Activated CD8-positive, alpha-beta T cell treated with anti-CD3 and anti-CD28 coated beads for 36 hours (primary cell): ENCODE measurements around the gene KIF26A. TPM values are rescaled to one million over a fixed set of nuclear protein-coding genes. Genes with fewer than 3 reads are reported as not detected.
"Not testable (repeated sequence)": the region's sequence is repeated elsewhere in the genome, so short reads cannot be mapped to it uniquely, and the experiment has no call there.

Experiments used
- ATAC-seq: fragments of 200-7000 bp; cut with Tn5 transposase; one replicate; pipeline ENCODE4 v1.10.0; 2021; ENCODE audit warnings: mild to moderate bottlenecking, moderate library complexity
- CTCF ChIA-PET: fragments of 350-600 bp; sonication (Branson Sonifier 250); formaldehyde crosslinking; loops from one replicate; lab custom pipeline; 2021; ENCODE audit warnings: antibody characterized with exemption; lab: Charles Lee
- POLR2A ChIA-PET: fragments of 350-600 bp; sonication (Branson Sonifier 250); formaldehyde crosslinking; loops from one replicate; lab custom pipeline; 2021; ENCODE audit warnings: antibody characterized with exemption; lab: Charles Lee
- DNase-seq: peaks from one replicate; pipeline ENCODE4 v3.0.0-alpha.2; 2020
- H3K27ac Mint-ChIP-seq: one replicate; pipeline ENCODE4 v1.8.0; 2021; ENCODE audit warnings: mild to moderate bottlenecking, mixed read lengths
- H3K27me3 Mint-ChIP-seq: one replicate; pipeline ENCODE4 v1.8.0; 2021; ENCODE audit warnings: mixed read lengths
- H3K36me3 Mint-ChIP-seq: one replicate; pipeline ENCODE4 v1.8.0; 2021; ENCODE audit warnings: low read depth, mixed read lengths
- H3K4me1 Mint-ChIP-seq: one replicate; pipeline ENCODE4 v1.8.0; 2021; ENCODE audit warnings: low read depth, mixed read lengths
- H3K4me3 Mint-ChIP-seq: one replicate; pipeline ENCODE4 v1.8.0; 2021; ENCODE audit warnings: mild to moderate bottlenecking, moderate library complexity, mixed read lengths
- H3K9me3 Mint-ChIP-seq: one replicate; pipeline ENCODE4 v1.8.0; 2021; ENCODE audit warnings: mixed read lengths
- intact Hi-C: fragments of 100-400 bp; cut with micrococcal nuclease; formaldehyde crosslinking; loops from one replicate; pipeline ENCODE4 v1.10.0; 2022
- total RNA-seq, 2 experiments: library from RNA; stranded (reverse); gene quantifications; one replicate each; pipeline ENCODE4 v1.2.3, GENCODE V29; 2021
- TF ChIP-seq, protein P1 (sequence below): fragments of 200-600 bp; IDR thresholded peaks from one replicate; pipeline ENCODE4 v1.8.0; 2022; ENCODE audit warnings: antibody characterized with exemption, mild to moderate bottlenecking

KIF26A gene
- total RNA-seq, 2 experiments from 2014 or later, result 0.59 to 0.65 TPM

DNA sequence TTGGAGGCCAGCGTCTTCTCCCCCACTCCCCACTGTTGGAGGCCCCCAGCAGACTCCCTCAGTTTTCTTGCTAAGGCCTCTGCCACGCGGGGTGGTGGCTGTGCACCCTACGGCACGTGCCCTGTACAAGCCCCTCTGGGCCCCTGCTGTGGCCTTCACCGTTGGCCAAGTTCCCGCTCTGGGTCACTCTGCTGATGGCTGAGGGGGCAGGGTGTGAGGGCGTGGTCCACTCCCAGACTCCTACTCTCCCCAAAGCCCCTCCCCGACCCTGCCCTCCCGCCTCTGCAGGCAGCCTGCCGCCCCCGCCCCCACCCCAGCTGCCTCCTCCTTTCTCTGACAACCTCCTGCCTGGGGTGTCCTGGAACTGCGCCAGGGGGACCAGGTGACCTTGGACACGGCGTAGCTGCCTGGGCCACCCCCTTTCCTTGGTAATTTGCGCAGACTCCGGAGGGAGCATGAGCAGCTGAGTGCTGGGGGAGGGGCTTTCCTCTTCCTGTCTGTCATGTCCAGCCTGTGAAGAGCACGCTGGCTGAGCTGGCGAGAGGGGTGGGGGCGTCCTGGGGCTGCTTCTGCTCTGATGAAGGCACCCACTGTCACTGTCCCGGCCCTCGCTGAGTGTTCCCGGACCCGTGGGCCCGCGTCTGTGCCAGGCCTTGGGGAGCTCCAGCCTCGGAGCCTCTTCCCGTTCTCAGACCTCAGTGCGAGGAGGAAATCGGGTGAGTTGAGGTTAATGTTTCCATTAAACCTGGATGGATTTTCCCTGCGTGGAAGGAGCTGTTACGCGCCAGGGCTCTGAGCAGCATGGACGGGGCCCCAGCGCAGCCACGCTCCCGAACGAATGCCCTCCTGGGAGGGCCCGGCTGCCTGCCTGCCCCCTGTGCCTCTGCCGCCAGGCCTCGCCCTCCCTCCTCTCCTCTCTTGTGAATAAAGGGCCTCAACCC lies 85.0 kb downstream of the KIF26A start:
- Mint-ChIP-seq H3K27ac (no peak overlapping the region), H3K36me3 (no peaks in the 10 kb centered on the region), H3K9me3 (no peaks in the 10 kb centered on the region), H3K4me3 (no peak overlapping the region), H3K4me1 (peaks cover 14% of the 10 kb centered on the region), H3K27me3 (peaks cover 13% of the 10 kb centered on the region)
- ATAC-seq, result no peak
- intact Hi-C loops, result no loop called here
- TF ChIP-seq, protein P1, sequence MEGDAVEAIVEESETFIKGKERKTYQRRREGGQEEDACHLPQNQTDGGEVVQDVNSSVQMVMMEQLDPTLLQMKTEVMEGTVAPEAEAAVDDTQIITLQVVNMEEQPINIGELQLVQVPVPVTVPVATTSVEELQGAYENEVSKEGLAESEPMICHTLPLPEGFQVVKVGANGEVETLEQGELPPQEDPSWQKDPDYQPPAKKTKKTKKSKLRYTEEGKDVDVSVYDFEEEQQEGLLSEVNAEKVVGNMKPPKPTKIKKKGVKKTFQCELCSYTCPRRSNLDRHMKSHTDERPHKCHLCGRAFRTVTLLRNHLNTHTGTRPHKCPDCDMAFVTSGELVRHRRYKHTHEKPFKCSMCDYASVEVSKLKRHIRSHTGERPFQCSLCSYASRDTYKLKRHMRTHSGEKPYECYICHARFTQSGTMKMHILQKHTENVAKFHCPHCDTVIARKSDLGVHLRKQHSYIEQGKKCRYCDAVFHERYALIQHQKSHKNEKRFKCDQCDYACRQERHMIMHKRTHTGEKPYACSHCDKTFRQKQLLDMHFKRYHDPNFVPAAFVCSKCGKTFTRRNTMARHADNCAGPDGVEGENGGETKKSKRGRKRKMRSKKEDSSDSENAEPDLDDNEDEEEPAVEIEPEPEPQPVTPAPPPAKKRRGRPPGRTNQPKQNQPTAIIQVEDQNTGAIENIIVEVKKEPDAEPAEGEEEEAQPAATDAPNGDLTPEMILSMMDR, result no peak
- CTCF ChIA-PET, result interaction anchor here (0.9 kb wide), 1 partner anchor 86 kb away, joined by 4 read pairs; no protein-coding TSS in a partner anchor
- POLR2A ChIA-PET, result interaction anchor here (0.6 kb wide), 1 partner anchor 282 kb away, joined by 3 read pairs; no protein-coding TSS in a partner anchor
- peak; percentile 32 for DNase-seq

DNA sequence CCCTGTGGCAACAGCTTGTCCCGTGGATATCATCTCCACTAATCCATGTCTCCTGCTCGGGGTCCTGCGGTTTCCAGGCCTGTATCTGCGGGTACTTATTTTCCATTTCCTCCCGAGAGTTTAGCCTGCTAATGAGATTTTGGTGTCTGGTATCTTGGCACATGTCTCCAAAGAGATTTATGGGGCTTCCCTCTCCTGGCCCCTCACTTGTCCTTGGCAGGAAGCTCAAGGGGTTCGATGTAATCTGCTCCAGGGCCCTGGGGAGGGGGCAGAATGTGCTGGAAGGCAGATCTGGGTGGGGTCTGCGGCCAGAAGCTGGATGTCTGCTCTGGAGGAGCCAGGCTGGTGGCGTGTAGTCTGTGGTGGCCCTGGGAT lies 85.7 kb downstream of the KIF26A start:
- TF ChIP-seq, protein P1, result no peak
- Mint-ChIP-seq H3K4me3 (no peak overlapping the region), H3K27ac (no peak overlapping the region), H3K27me3 (peaks cover 13% of the 10 kb centered on the region), H3K4me1 (peaks cover 14% of the 10 kb centered on the region), H3K36me3 (no peaks in the 10 kb centered on the region), H3K9me3 (no peaks in the 10 kb centered on the region)
- DNase-seq (no peak), ATAC-seq (no peak)
- CTCF ChIA-PET, result interaction anchor here (0.9 kb wide), 1 partner anchor 86 kb away, joined by 4 read pairs; no protein-coding TSS in a partner anchor
- intact Hi-C loops, result no loop called here
- POLR2A ChIA-PET, result no interaction called here

DNA sequence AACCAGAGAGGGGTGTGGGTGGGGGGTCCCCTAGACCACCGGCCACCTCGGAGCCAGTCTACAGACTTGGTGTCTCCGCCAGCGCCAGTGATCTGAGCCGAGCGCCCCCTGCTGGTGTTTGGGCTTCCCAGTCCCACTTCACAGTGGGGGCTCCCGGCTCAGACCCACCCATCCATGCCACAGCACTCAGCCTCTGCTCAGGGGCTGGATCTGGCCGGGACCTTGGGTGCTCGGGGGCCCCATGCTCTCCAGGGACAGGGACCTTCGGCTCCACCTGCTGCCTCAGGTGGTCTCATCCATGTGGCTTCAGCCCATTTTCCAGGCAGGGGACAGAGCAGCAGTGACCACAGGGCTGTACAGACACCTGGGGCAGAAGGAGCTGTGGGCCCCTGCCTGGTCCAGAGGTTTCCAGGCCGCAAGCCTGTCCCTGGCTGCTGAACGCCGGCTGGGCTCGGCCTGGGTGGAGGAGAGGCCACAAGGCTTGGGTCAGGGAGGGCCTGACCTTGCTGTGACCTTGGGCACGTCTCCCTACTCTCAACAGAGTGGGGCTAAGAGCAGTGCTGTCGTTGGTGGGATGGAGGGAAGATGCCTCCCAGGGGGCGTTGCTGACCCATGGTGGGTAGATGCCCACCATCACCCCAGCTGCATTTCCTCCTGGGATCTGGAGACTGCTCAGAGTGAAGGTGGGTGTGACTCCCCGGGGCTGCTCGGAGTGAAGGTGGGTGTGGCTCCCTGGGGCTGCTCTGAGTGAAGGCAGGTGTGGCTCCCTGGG lies 86.3 kb downstream of the KIF26A start:
- no peak overlapping the region for H3K4me3 Mint-ChIP-seq
- intact Hi-C loops, result no loop called here
- DNase-seq (peak; percentile 59), ATAC-seq (no peak)
- H3K36me3 Mint-ChIP-seq, result no peaks in the 10 kb centered on the region
- peaks cover 14% of the 10 kb centered on the region for H3K4me1 Mint-ChIP-seq
- ChIA-PET CTCF (interaction anchor here (0.9 kb wide), 1 partner anchor 87 kb away, joined by 4 read pairs; no protein-coding TSS in a partner anchor), POLR2A (no interaction called here)
- no peak overlapping the region for H3K27ac Mint-ChIP-seq
- H3K27me3 Mint-ChIP-seq, result peaks cover 13% of the 10 kb centered on the region
- no peaks in the 10 kb centered on the region for H3K9me3 Mint-ChIP-seq
- TF ChIP-seq, protein P1, result peak; percentile 52

DNA sequence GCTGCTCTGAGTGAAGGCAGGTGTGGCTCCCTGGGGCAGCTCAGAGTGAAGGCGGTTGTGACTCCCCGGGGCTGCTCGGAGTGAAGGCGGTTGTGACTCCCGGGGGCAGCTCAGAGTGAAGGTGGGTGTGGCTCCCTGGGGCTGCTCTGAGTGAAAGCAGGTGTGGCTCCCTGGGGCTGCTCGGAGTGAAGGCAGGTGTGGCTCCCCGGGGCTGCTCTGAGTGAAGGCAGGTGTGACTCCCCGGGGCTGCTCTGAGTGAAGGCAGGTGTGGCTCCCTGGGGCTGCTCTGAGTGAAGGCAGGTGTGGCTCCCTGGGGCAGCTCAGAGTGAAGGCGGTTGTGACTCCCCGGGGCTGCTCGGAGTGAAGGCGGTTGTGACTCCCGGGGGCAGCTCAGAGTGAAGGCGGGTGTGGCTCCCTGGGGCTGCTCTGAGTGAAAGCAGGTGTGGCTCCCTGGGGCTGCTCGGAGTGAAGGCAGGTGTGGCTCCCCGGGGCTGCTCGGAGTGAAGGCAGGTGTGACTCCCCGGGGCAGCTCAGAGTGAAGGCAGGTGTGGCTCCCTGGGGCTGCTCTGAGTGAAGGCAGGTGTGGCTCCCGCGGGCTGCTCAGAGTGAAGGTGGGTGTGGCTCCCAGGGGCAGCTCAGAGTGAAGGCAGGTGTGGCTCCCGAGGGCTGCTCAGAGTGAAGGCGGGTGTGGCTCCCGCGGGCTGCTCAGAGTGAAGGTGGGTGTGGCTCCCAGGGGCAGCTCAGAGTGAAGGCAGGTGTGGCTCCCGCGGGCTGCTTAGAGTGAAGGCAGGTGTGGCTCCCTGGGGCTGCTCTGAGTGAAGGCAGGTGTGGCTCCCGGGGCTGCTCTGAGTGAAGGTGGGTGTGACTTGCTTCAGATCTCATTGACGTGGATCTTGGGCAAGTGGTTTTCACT lies 87.1 kb downstream of the KIF26A start:
- CTCF ChIA-PET, H3K36me3 Mint-ChIP-seq, ATAC-seq, H3K4me3 Mint-ChIP-seq, H3K27ac Mint-ChIP-seq, intact Hi-C loops, POLR2A ChIA-PET, H3K9me3 Mint-ChIP-seq, DNase-seq: not testable (repeated sequence)
- Mint-ChIP-seq H3K4me1 (peaks cover 14% of the 10 kb centered on the region), H3K27me3 (peaks cover 13% of the 10 kb centered on the region)
